Hematopoietic multipotent progenitor cell treated with erythropoietin and hydrocortisone succinate and interleukin-3 and kit ligand, for 4 days (in vitro differentiated cells): ENCODE measurements around the gene TMEM38B.
A peak's percentile ranks its signal among the peaks of the same experiment; 100 is the strongest.

Source experiments
- DNase-seq: peaks from one replicate; pipeline ENCODE4 v3.0.0-alpha.2; 2015

TMEM38B gene, protein sequence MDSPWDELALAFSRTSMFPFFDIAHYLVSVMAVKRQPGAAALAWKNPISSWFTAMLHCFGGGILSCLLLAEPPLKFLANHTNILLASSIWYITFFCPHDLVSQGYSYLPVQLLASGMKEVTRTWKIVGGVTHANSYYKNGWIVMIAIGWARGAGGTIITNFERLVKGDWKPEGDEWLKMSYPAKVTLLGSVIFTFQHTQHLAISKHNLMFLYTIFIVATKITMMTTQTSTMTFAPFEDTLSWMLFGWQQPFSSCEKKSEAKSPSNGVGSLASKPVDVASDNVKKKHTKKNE

GRCh38 chr9:105694190-105694847, at the start of gene TMEM38B:
Gene TMEM38B (plus strand): TSS chr9:105694541. CDS start chr9:105694661, 120 bp downstream.
- DNase-seq, result peak; percentile 88

GRCh38 chr9:105646879-105647594, 47.3 kb upstream of the TMEM38B start:
- DNase-seq, result no peak

GRCh38 chr9:105647595-105648349, 46.6 kb upstream of the TMEM38B start:
- peak; percentile 33 for DNase-seq

GRCh38 chr9:105651806-105652205, 42.5 kb upstream of the TMEM38B start:
- no peak for DNase-seq

DNA sequence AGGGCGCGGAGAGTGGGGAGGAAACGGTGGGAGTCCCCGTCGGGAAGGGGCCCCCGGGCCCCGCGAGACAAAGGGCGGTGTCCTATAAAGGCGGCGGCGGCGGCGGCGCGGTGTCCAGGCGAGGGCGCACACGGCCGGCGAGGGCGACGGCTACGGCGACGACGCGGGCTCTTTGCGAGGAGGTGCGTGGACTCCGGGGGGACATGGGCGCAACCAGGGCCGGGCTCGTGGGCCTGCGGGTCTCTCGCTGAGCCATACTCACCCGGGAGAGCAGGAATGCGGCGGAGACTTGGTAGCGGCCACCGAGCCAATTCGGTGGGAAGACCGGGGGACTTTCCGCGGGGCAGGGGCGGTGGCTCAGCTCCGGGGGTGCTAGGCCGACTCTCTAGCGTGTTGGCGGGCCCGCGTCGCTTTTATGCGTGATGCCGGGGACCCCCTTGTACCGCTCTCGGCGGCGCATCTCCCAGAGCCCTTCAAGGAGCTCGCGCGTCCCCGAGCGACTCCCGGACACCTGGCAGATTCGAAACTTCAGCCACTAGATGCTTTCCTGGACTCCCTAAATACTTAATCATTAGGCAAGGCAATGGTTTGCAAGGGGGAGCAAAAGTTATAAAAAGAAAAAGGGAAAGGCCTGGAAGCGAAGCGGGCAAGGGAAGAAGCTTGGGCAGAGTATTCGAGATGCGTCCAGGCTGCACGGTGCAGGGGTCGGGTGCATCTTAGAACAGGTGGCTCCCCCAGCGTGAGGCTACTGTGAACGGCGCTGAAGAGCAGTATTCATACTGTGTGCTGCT, 38.0 kb upstream of the TMEM38B start:
- DNase-seq, result peak; percentile 62

- DNase-seq, result no peak
Measured at GRCh38 chr9:105658351-105658750, 36.0 kb upstream of the TMEM38B start.

DNA sequence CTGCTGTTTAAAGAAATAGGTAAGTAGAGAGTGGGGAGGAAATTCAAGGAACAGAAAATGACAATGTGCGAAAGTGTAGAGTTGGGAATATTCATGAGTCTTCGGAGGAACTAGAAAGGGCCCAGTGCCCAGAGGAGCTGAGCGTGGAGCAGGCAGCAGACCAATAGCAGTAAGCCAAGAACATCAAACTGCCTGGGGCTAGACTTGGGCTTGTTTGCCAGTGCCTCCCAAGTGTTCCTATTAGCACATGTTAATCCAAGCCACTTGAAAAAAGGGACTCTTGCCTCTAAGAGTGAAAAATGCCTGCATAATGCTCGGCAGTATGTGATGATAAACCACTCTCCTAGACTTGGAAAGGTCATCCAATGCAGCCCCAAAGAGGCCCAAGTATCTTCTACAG, 33.3 kb upstream of the TMEM38B start:
- DNase-seq, result no peak

DNA sequence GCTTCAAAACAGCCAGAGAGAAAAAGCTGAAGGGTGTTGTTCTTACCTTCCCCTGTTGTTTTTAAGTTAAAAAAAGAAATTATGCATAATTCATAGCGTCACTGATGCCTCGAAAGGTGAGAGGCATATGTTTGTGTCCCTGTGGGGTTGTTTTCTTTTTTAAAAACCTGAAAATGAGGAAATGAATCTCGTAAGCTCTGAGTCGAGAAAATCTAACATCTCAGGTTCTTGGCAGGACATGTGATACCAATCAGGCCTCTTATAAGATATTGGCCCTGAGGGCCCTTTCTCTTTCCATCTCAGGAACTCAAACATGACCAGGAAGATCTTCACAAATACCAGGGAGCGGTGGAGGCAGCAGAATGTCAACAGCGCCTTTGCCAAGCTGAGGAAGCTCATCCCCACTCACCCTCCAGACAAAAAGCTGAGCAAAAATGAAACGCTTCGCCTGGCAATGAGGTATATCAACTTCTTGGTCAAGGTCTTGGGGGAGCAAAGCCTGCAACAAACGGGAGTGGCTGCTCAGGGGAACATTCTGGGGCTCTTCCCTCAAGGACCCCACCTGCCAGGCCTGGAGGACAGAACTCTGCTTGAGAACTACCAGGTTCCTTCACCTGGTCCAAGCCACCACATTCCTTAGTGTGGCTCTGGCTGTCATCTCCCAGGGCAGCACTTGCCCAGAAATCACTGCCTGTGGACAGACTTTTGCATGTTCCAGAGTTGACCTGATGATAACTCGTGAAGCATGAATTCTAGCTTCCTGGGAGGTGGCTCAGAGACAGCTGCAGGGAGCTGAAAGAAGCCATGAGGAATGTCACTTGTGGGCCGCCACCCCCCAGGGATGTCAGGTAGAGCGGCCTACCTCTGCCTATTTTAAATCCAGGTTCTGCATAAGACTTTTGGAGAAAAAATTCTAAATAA, 31.9 kb upstream of the TMEM38B start, which contains the start of gene TAL2:
TSS of gene TAL2 (plus strand) at position 274 of the 921 bp plus-strand sequence. CDS start at position 314, 40 bp downstream.
- DNase-seq, result no peak

- no peak for DNase-seq
Measured at GRCh38 chr9:105663914-105664313, 30.4 kb upstream of the TMEM38B start.

DNA sequence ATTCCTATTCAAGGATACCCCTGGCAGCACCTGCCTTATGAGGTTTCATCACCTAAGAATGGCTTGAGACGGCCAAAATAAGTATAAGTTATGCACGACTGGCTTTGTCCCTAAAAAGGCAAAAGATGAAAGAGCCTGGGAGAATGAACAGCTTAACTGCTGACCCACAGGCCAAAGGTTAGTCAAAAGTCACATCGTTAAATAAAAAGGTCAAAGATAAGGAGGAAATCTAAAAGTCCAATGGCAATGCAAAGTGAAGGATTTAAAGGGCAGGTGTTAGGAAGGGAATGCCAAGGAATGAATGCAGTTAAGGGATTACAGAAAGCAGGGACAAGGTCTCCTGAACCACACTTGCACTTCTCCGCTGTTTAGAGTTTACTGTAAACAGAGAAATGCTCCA, 26.5 kb upstream of the TMEM38B start:
- DNase-seq, result no peak

DNA sequence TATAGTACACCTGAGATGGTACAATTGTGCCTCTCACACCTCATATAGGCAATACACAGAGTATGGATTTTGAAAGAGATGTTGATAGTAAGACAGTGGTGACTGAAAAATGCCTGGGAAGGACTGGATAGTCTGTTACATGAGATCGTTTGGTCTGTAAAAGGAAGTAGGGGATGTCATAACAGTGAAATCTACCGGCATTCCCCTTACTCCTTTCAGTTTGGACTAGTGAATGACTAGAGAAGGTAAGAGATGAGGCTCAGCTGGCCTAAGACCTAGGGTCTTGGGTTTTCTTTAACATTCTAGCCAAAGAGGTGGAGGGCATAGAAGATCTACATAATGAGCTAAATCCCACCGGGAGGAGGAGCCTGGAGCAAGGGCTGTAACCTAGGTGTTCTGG, 24.0 kb upstream of the TMEM38B start:
- DNase-seq, result no peak

GRCh38 chr9:105670775-105671174, 23.6 kb upstream of the TMEM38B start:
- DNase-seq, result no peak

DNA sequence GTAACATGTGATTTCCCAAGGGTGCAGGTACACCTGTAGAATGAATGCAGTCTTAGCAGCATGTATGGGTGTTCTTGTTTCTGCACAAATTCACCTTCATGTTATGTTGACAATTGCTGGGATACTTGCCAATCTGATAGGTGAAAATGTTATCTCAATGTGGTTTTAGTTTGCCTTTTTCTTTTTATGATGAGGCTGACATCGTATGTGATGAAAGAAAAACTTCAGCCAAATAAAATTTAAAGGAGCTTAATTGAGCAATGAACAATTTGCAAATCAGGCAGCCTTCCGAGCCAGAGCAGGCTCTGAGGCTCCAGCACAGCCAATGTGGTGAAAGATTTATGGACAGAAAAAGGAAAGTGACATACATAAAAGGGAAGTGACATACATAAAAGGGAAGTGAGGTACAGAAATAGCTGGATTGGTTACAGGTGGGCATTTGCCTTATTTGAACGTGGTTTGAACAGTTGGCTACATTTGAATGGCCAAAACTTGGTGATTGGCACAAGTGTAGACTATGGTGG, 21.6 kb upstream of the TMEM38B start:
- DNase-seq, result peak; percentile 75

DNA sequence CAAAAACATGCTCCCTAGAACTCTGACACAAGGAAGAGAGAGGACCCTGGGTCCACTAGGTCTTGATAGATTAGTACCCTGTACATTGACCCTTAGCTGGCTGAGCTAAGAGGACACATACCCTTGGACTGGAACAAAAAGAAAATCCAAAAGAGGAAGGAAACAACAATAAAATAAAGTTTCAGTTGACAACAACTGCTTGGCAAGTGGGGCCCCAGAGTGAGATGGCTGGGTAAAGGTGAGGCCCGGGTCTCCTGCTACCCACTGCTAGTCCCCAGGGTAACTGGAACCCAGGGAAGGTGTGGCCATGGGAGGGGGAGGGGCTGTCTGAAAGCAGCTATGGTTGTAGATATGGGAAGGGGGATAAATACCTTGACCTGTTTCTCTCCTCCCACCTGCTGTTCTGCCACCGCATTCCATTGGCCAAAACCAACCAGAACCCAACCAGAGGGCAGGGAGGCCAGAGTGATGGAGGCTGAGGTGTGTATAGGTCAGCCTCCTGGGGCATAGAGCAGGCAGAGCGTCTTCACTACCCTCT, 20.4 kb upstream of the TMEM38B start:
- no peak for DNase-seq

- DNase-seq, result no peak
Measured at GRCh38 chr9:105676351-105676923, 17.9 kb upstream of the TMEM38B start.

- DNase-seq, result no peak
Measured at GRCh38 chr9:105678163-105678562, 16.2 kb upstream of the TMEM38B start.

DNA sequence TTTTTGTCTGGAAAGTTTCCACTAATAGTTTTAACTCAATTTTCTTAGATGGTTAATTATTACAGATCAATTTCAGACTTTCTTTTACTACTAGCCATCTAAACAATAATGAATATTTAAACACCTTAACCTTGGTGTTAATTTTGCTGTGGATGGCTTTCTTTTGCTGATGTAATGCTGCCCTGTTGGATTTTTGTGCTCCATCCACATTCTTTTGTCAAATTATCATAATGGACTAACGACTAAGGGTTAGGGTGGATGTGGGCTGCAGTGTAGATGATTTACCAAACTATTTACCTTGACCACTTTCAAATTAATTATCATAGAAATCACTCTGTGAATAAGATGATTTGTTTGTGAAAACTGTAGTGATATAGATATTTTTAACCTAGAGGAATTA, 15.6 kb upstream of the TMEM38B start:
- DNase-seq, result no peak

- DNase-seq, result no peak
Measured at GRCh38 chr9:105679257-105680022, 14.9 kb upstream of the TMEM38B start.

GRCh38 chr9:105681313-105681712, 13.0 kb upstream of the TMEM38B start:
- DNase-seq, result no peak
